WTC11 (cell line): ENCODE data around the gene TNPO1. TPM values are rescaled to one million over a fixed set of nuclear protein-coding genes. Genes with fewer than 3 reads are reported as not detected.

Source experiments
- ATAC-seq: fragments of 200-7000 bp; cut with Tn5 transposase; 2 replicates; pipeline ENCODE4 v1.10.0; 2021; ENCODE audit warnings: mild to moderate bottlenecking, moderate library complexity
- CTCF ChIA-PET: fragments of 300-600 bp; sonication (Branson Sonifier 250); formaldehyde crosslinking; loops from one replicate; lab custom pipeline; 2021; ENCODE audit warnings: antibody characterized with exemption; lab: Charles Lee
- POLR2A ChIA-PET: fragments of 350-600 bp; sonication (Branson Sonifier 250); formaldehyde crosslinking; loops from one replicate; lab custom pipeline; 2021; ENCODE audit warnings: antibody characterized with exemption; lab: Charles Lee
- DNase-seq: peaks from one replicate; pipeline ENCODE4 v3.0.0; 2021; ENCODE audit warnings: low spot score
- H3K27ac Mint-ChIP-seq: 2 replicates; pipeline ENCODE4 v1.8.0; 2021; ENCODE audit warnings: mixed read lengths
- H3K27me3 Mint-ChIP-seq: 2 replicates; pipeline ENCODE4 v1.8.0; 2021; ENCODE audit warnings: low read depth, mild to moderate bottlenecking, moderate library complexity, mixed read lengths
- H3K36me3 Mint-ChIP-seq: 2 replicates; pipeline ENCODE4 v1.8.0; 2021; ENCODE audit warnings: mixed read lengths
- H3K4me1 Mint-ChIP-seq: 2 replicates; pipeline ENCODE4 v1.8.0; 2022; ENCODE audit warnings: mixed read lengths
- H3K4me3 Mint-ChIP-seq: 2 replicates; pipeline ENCODE4 v1.8.0; 2021; ENCODE audit warnings: mild to moderate bottlenecking, moderate library complexity, mixed read lengths
- H3K9me3 Mint-ChIP-seq: 2 replicates; pipeline ENCODE4 v1.8.0; 2021; ENCODE audit warnings: mixed read lengths
- AR ChIP-seq: fragments of 250-450 bp; sonication (Bioruptor Pico); IDR thresholded peaks from 2 replicates; pipeline ENCODE4 v1.9.0; 2021; ENCODE audit warnings: mild to moderate bottlenecking
- CTCF ChIP-seq: fragments of 200-600 bp; IDR thresholded peaks from 2 replicates; pipeline ENCODE4 v1.8.0; 2022; ENCODE audit warnings: antibody characterized with exemption
- EMX1 ChIP-seq: fragments of 250-450 bp; sonication (Bioruptor Pico); IDR thresholded peaks from 2 replicates; pipeline ENCODE4 v1.8.0; 2021; ENCODE audit warnings: mild to moderate bottlenecking
- ERG ChIP-seq: fragments of 250-450 bp; sonication (Bioruptor Pico); IDR thresholded peaks from 2 replicates; pipeline ENCODE4 v1.8.0; 2021; ENCODE audit warnings: mild to moderate bottlenecking
- ESRRA ChIP-seq: sonication (generic); formaldehyde crosslinking; IDR thresholded peaks from 2 replicates; pipeline ENCODE4 v1.8.1; 2022; ENCODE audit warnings: mild to moderate bottlenecking, missing genetic modification reagents, borderline replicate concordance
- FOXP1 ChIP-seq: sonication (generic); formaldehyde crosslinking; IDR thresholded peaks from 2 replicates; pipeline ENCODE4 v1.8.0; 2022; ENCODE audit warnings: missing genetic modification reagents, mild to moderate bottlenecking, moderate library complexity, borderline replicate concordance
- IRF1 ChIP-seq: sonication (generic); formaldehyde crosslinking; IDR thresholded peaks from 2 replicates; pipeline ENCODE4 v1.8.0; 2023; ENCODE audit warnings: missing genetic modification reagents
- JAZF1 ChIP-seq: fragments of 250-450 bp; sonication (Bioruptor Pico); IDR thresholded peaks from 2 replicates; pipeline ENCODE4 v1.9.0; 2021; ENCODE audit warnings: moderate library complexity, mild to moderate bottlenecking, inconsistent platforms
- MAX ChIP-seq: sonication (generic); formaldehyde crosslinking; IDR thresholded peaks from 2 replicates; pipeline ENCODE4 v1.8.0; 2022; ENCODE audit warnings: mild to moderate bottlenecking, missing genetic modification reagents
- RELA ChIP-seq: sonication (generic); formaldehyde crosslinking; IDR thresholded peaks from 2 replicates; pipeline ENCODE4 v1.8.1; 2022; ENCODE audit warnings: missing genetic modification reagents, mild to moderate bottlenecking, borderline replicate concordance
- TEAD1 ChIP-seq: sonication (generic); formaldehyde crosslinking; IDR thresholded peaks from 2 replicates; pipeline ENCODE4 v1.8.0; 2022; ENCODE audit warnings: mild to moderate bottlenecking, missing genetic modification reagents
- ZBTB21 ChIP-seq: sonication (generic); formaldehyde crosslinking; IDR thresholded peaks from 2 replicates; pipeline ENCODE4 v1.8.1; 2023; ENCODE audit warnings: mild to moderate bottlenecking, missing genetic modification reagents, borderline replicate concordance
- ZNF396 ChIP-seq: fragments of 250-450 bp; sonication (Bioruptor Pico); IDR thresholded peaks from 2 replicates; pipeline ENCODE4 v1.8.0; 2021; ENCODE audit warnings: mild to moderate bottlenecking, moderate library complexity, borderline replicate concordance
- total RNA-seq: library from RNA; stranded (reverse); gene quantifications from 3 replicates; pipeline ENCODE4 v1.2.3, GENCODE V29; 2021
- TF ChIP-seq, protein P1 (sequence below): sonication (generic); formaldehyde crosslinking; conservative IDR thresholded peaks from 2 replicates; pipeline ENCODE4 v1.8.1; 2022; ENCODE audit warnings: mild to moderate bottlenecking, missing genetic modification reagents
- TF ChIP-seq, protein P2 (sequence below): sonication (generic); formaldehyde crosslinking; IDR thresholded peaks from 2 replicates; pipeline ENCODE4 v1.8.0; 2022; ENCODE audit warnings: mild to moderate bottlenecking, missing genetic modification reagents
- TF ChIP-seq, protein P3 (sequence below): sonication (generic); formaldehyde crosslinking; IDR thresholded peaks from 2 replicates; pipeline ENCODE4 v1.8.1; 2022; ENCODE audit warnings: low read depth, mild to moderate bottlenecking, moderate library complexity, missing genetic modification reagents, borderline replicate concordance
- TF ChIP-seq, protein P4 (sequence below): sonication (generic); formaldehyde crosslinking; IDR thresholded peaks from 2 replicates; pipeline ENCODE4 v1.8.1; 2023; ENCODE audit warnings: mild to moderate bottlenecking, missing genetic modification reagents, moderate library complexity

The TNPO1 gene
- total RNA-seq, 1 experiment from 2014 or later: 150 TPM

GRCh38 chr5:72837524-72838096, 21.1 kb downstream of the TNPO1 start:
- peaks cover 2% of the 10 kb centered on the region for H3K4me1 Mint-ChIP-seq
- no peak overlapping the region for H3K4me3 Mint-ChIP-seq
- no peaks in the 10 kb centered on the region for H3K36me3 Mint-ChIP-seq
- TF ChIP-seq ESRRA (CRISPR knock-in tag) (no peak), JAZF1 (CRISPR knock-in tag) (no peak)
- DNase-seq (no peak), ATAC-seq (no peak)
- H3K27me3 Mint-ChIP-seq: no peaks in the 10 kb centered on the region
- no peak overlapping the region for H3K27ac Mint-ChIP-seq
- H3K9me3 Mint-ChIP-seq: no peaks in the 10 kb centered on the region
- POLR2A ChIA-PET: no interaction called here
- CTCF ChIA-PET: no interaction called here

DNA sequence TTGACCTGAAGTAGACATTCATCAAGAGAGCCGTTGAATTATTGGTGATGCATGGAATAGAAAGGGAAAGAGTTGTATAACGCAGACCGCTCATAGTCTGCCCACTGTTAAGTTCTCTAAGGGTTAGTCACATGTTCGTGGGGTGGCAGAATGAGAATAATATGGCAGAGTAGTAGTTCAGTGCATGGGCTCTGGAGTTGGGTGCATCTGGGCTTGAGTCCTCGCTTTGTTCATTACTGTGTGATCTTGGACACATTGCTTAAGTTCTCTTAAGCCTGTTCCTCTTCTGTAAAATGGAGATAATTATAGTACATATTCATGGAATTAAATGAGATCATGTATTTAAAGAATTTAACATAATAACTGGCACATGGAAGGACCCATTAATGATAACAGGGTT, 23.6 kb downstream of the TNPO1 start:
- H3K9me3 Mint-ChIP-seq: no peaks in the 10 kb centered on the region
- no peaks in the 10 kb centered on the region for H3K27me3 Mint-ChIP-seq
- no peak for ATAC-seq
- no peak overlapping the region for H3K27ac Mint-ChIP-seq
- DNase-seq: no peak
- TF ChIP-seq ESRRA (CRISPR knock-in tag): no peak
- ChIA-PET POLR2A (no interaction called here), CTCF (no interaction called here)
- no peaks in the 10 kb centered on the region for H3K36me3 Mint-ChIP-seq
- peaks cover 15% of the 10 kb centered on the region for H3K4me1 Mint-ChIP-seq
- no peak overlapping the region for H3K4me3 Mint-ChIP-seq

DNA sequence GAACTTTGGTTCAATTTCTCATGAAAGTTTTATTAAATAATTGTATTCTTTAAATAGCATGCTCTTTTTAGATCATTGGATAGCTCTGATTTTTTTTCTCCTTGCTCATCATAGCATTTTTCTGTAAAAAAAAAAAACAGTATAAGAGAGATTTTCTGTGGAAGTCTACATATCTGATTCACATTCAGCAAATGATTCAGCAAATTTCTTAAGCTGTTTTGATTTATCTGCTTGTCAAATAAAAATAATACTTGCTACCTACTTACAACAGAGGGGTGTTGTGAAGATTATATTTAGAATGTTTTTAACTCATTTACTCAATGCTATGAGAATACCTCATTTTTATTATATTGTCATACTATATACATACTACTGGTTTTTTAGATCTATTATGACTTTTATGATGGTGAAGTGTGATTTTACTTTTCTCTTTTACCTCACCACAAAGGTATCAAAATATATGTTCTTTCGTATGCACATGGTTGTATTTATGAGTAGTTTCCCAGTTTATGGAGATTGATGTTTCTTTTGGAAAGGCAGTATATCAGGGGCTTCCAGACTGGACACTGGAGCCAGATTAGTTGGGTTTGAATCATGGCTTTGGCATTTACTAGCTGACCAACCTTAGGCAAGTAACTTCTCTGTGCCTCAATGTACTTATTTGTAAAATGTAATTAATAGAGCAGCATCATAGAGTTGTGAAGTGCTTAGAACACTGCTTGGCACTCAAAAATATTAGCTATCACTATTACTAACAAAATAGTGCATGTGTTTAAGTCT, 25.5 kb downstream of the TNPO1 start:
- ATAC-seq (no peak), DNase-seq (no peak)
- H3K36me3 Mint-ChIP-seq: no peaks in the 10 kb centered on the region
- H3K27ac Mint-ChIP-seq: no peak overlapping the region
- H3K27me3 Mint-ChIP-seq: no peaks in the 10 kb centered on the region
- peaks cover 19% of the 10 kb centered on the region for H3K4me1 Mint-ChIP-seq
- ChIA-PET CTCF (interaction anchor here (1.0 to 1.2 kb wide), 2 partner anchors 231 to 476 kb away, joined by 3 to 7 read pairs; no protein-coding TSS in a partner anchor), POLR2A (interaction anchor here (0.5 to 1.0 kb wide), 2 partner anchors 25 to 586 kb away, joined by 3 to 4 read pairs; partner anchors contain the start of gene TNPO1)
- H3K4me3 Mint-ChIP-seq: no peak overlapping the region
- no peaks in the 10 kb centered on the region for H3K9me3 Mint-ChIP-seq
- TF ChIP-seq, protein P1, sequence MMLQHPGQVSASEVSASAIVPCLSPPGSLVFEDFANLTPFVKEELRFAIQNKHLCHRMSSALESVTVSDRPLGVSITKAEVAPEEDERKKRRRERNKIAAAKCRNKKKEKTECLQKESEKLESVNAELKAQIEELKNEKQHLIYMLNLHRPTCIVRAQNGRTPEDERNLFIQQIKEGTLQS (CRISPR knock-in tag): no peak
- TF ChIP-seq AR (CRISPR knock-in tag) (no peak), ZBTB21 (CRISPR knock-in tag) (no peak), ZNF396 (CRISPR knock-in tag) (no peak), FOXP1 (CRISPR knock-in tag) (no peak), MAX (CRISPR knock-in tag) (no peak), CTCF (no peak), ERG (no peak), RELA (no peak), EMX1 (CRISPR knock-in tag) (no peak), IRF1 (CRISPR knock-in tag) (no peak), TEAD1 (CRISPR knock-in tag) (no peak)
- TF ChIP-seq, protein P2, sequence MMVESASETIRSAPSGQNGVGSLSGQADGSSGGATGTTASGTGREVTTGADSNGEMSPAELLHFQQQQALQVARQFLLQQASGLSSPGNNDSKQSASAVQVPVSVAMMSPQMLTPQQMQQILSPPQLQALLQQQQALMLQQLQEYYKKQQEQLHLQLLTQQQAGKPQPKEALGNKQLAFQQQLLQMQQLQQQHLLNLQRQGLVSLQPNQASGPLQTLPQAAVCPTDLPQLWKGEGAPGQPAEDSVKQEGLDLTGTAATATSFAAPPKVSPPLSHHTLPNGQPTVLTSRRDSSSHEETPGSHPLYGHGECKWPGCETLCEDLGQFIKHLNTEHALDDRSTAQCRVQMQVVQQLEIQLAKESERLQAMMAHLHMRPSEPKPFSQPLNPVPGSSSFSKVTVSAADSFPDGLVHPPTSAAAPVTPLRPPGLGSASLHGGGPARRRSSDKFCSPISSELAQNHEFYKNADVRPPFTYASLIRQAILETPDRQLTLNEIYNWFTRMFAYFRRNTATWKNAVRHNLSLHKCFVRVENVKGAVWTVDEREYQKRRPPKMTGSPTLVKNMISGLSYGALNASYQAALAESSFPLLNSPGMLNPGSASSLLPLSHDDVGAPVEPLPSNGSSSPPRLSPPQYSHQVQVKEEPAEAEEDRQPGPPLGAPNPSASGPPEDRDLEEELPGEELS (CRISPR knock-in tag): no peak
- TF ChIP-seq, protein P3, sequence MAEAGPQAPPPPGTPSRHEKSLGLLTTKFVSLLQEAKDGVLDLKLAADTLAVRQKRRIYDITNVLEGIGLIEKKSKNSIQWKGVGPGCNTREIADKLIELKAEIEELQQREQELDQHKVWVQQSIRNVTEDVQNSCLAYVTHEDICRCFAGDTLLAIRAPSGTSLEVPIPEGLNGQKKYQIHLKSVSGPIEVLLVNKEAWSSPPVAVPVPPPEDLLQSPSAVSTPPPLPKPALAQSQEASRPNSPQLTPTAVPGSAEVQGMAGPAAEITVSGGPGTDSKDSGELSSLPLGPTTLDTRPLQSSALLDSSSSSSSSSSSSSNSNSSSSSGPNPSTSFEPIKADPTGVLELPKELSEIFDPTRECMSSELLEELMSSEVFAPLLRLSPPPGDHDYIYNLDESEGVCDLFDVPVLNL (CRISPR knock-in tag): no peak
- TF ChIP-seq, protein P4, sequence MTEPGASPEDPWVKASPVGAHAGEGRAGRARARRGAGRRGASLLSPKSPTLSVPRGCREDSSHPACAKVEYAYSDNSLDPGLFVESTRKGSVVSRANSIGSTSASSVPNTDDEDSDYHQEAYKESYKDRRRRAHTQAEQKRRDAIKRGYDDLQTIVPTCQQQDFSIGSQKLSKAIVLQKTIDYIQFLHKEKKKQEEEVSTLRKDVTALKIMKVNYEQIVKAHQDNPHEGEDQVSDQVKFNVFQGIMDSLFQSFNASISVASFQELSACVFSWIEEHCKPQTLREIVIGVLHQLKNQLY: no peak
